ENCODE results near the gene RPGRIP1.
"Not testable (repeated sequence)": the region's sequence is repeated elsewhere in the genome, so short reads cannot be mapped to it uniquely, and the experiment has no call there.

Gene RPGRIP1

GRCh38 chr14:21258005-21258888 lies 21.6 kb upstream of the RPGRIP1 start:
- no peak for DNase-seq (ENCODE audit: low read depth in 3 of 3, low spot score in 1 of 3)

DNA sequence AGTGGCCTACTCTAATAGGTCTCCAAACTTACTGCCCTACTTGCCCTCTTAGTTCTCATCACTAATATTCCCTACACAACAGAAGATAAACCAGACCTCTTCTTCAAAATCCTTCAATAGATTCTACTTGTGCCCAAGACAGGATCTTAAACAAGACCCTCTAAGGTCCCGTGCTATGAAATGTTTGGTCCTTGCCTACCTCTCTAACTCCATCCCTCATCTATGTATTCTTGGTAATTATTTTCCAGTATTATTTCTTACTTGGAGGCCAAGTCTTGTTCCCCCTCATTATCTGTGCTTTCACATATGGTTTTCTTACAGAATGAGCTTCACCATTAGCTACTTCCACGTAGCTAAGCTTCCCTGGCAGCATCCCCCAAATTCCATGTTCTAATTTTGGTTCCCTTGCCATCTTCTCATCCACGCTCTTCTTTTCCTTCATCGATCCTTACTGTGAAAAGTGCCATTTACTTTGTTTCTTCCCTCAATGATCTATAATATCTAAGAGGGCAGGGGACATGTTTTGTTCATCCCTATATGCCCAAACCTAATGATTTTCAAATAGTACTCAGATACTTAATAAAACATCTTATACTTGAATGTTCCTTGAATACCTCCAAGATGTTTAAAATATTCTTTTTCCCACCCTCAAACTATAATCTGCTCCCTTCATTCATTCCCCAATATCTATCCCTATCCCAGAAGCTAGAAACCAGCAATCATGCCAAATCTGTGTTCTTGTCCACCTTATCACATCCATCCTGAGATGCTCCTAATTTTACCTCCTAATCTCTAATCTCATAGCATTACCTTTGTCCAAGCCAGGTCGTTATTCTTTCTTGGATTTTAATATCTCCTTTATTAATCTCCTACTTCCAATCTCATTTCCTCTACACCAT lies 20.7 kb upstream of the RPGRIP1 start:
- DNase-seq (ENCODE audit: low read depth in 3 of 3, low spot score in 1 of 3): no peak

GRCh38 chr14:21261824-21262223 lies 18.1 kb upstream of the RPGRIP1 start:
- no peak for DNase-seq (ENCODE audit: low read depth in 3 of 3, low spot score in 1 of 3)

DNA sequence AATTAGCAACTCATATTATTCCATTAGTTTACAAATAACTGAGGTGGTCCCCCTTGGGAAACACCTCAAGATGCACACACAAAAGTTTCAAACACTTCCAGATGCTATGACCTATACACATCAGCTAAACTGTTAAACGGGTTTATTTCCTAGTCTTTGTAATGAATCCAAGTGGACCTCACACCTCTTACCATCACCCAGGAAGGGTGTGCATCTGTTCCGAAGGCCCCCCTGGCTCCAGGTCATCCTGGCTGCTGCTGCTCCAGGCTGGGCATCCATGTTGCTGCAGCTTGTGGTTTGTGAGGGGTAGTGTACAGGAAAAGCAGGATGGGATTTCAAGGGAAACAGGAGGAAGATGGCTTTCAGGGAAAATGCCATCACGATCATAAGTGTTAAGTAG lies 17.5 kb upstream of the RPGRIP1 start:
- no peak for DNase-seq (ENCODE audit: low read depth in 3 of 3, low spot score in 1 of 3)

DNA sequence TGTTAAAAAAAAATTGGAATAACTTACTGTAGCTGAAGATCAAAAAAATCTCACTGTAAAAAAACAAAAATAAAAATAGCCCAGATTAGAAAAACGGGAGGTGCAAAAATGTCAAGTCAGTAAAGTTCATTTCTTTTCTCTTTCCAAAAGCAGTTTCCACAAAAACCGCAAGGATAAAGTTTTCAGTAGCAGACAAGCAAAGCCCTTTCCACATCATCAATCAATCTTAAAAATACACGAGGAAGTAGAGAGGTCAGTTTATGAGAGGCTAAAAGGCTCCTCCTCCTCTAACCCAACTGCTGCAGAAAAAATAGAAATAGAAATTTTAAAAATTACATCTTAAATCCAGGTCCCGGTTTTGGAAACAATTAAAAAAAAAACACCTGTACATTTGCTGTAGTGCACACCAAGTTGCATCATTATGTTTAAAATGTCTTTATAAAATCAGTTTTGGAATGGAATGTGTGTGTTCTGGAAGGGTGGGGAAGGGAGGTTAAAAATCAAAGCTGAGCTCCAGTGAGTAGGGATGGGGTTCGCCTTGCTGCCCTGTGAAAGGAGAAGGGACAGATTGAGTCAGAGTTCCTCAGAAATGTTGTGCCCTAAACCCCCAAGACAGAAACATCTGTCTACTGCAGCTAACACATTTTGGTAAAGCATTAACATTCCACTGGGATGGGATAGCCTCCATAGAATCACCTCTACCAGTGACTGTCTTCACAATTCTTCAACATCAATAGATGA lies 16.4 kb upstream of the RPGRIP1 start:
- DNase-seq (ENCODE audit: low read depth in 3 of 3, low spot score in 1 of 3): no peak

GRCh38 chr14:21264025-21264801 lies 15.7 kb upstream of the RPGRIP1 start:
- DNase-seq (ENCODE audit: low read depth in 3 of 3, low spot score in 1 of 3): no peak

- no peak for DNase-seq (ENCODE audit: low read depth in 3 of 3, low spot score in 1 of 3)
These were observed 12.4 kb upstream of the RPGRIP1 start for GRCh38 chr14:21267431-21267845.

- no peak for DNase-seq (ENCODE audit: low read depth in 3 of 3, low spot score in 1 of 3)
These were observed 11.8 kb upstream of the RPGRIP1 start for GRCh38 chr14:21267886-21268616.

DNA sequence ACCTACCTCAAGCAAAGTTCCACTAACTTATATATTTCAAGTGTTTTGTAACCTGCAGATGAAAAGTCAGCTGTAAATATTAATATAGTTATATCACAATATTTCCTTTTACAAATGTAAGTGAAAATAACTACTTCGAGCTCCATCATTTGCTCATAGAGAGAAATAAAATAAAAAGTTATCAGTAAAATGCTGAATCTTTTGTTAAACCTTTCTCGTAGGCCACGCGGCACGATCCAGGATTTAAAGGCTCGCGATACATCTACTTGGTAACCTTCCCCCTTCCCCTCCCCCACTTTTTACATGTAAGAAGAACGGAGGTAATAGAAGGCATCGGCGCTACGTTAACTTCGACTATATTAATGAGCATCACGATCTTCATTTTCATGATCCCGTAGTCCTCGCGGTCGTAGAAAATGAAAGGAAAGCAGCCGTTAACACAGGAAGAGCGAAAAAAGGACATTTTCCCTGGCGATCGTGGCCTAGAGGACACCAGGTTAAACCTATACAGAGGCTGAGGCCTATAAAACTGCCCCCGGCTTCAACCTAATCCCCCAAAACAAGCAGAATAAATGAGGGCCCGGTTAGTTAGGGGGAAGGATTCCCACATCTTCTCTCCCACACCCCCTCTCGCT lies 11.1 kb upstream of the RPGRIP1 start:
- DNase-seq (ENCODE audit: low read depth in 3 of 3, low spot score in 1 of 3): no peak

DNA sequence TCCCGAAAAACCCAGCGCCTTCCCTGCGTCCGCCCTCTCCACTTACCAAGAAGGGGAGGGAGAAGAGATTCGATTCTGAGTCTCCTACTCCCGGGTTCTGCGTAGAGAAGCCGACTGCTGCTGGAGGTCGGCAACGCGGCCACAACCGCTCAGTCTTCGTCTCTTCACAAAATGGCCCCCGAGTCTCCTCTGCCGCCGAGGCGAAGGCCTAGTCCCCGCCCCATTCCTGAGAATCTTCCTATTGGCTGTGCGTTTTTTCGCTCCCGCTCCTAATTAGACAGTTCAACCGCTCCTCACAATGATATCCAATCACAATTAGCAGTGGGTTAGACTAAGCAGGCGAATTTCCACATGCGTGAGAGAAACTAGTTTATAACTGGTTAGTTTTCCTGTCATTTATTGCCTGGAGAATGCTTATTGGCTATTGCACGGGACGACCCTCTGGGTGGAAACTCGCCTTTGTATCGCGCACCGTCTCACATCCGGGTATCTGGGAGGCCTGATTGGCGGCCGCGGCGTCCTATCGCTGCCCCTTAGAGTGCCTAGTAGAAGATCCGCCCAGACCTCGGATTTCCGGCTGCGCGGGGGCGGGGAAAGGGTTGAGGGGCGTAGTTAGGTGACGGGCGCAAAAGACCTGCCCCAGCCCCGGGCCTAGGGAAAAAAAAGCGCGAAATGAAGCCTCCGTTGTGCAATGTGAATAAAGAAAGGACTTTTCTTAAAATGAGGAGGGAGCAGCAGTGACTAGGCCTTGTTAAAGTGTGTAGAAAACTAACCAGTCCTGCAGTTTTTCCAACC lies 10.4 kb upstream of the RPGRIP1 start, which contains the start of gene HNRNPC:
Gene HNRNPC (minus strand): TSS at position 191 of the 795 bp plus-strand sequence. CDS start 35,249 bp downstream, outside the sequence.
- DNase-seq (ENCODE audit: low read depth in 3 of 3, low spot score in 1 of 3): peak; percentile 100

DNA sequence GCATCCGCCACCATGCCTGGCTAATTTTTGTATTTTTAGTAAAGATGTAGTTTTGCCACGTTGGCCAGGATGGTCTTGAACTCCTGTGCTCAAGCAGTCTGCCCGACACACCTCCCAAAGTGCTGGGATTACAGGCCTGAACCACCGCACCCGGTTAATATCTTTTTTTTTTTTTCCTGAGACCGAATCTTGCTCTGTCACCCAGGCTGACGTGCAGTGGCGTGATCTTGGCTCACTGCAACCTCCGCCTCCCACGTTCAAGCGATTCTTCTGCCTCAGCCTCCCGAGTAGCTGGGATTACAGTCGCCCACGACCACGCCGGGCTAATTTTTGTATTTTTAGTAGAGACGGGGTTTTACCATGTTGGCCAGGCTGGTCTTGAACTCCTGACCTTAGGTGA lies 7.2 kb upstream of the RPGRIP1 start:
- not testable (repeated sequence) for DNase-seq (ENCODE audit: low read depth in 3 of 3, low spot score in 1 of 3)

GRCh38 chr14:21275261-21275858 lies 4.5 kb upstream of the RPGRIP1 start:
- DNase-seq (ENCODE audit: low read depth in 3 of 3, low spot score in 1 of 3): no peak

- no peak for DNase-seq (ENCODE audit: low read depth in 3 of 3, low spot score in 1 of 3)
These were observed 1.3 kb upstream of the RPGRIP1 start for GRCh38 chr14:21278632-21279031.

DNA sequence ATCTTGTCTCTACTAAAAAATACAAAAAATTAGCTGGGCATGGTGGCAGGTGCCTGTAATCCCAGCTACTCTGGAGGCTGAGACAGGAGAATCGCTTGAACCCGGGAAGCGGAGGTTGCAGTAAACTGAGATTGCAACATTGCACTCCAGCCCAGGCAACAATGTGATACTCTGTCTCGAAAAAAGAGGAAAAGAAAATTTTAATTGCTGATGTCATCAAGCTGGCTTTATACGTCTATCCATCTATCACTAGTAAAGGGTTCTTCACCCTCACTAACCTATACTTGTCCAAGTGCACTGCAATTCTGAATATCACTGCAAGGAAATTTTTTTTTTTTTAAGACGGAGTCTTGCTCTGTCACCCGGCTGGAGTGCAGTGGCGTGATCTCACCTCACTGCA lies 2.0 kb downstream of the RPGRIP1 start:
- not testable (repeated sequence) for DNase-seq (ENCODE audit: low read depth in 3 of 3, low spot score in 1 of 3)

- not testable (repeated sequence) for DNase-seq (ENCODE audit: low read depth in 3 of 3, low spot score in 1 of 3)
These were observed 6.6 kb downstream of the RPGRIP1 start for GRCh38 chr14:21286516-21286915.

GRCh38 chr14:21287168-21287567 lies 7.3 kb downstream of the RPGRIP1 start:
- no peak for DNase-seq (ENCODE audit: low read depth in 3 of 3, low spot score in 1 of 3)

DNA sequence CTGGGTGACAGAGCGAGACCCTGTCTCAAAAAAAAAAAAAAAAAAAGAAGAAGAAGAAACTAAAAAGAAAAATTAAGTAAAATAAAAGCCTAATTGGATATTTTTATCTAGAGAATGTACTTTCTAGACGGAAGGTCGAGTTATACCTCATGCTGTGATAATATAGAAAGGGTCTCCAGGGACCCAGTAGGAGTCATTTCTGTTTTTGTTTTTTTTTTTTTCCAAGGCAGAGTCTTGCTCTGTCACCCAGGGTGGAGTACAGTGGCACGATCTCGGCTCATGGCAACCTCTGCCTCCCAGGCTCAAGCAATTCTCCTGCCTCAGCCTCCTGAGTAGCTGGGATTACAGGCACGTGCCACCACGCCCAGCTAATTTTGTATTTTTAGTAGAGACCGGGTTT lies 14.1 kb downstream of the RPGRIP1 start:
- DNase-seq (ENCODE audit: low read depth in 3 of 3, low spot score in 1 of 3): not testable (repeated sequence)

- DNase-seq (ENCODE audit: low read depth in 3 of 3, low spot score in 1 of 3): no peak
These were observed 18.5 kb downstream of the RPGRIP1 start for GRCh38 chr14:21298358-21298757.
